MM.1S (cell line): ENCODE results near the gene OR8D4.

Source experiments
- EZH2 ChIP-seq: fragments of 300-600 bp; sonication (generic); optimal IDR thresholded peaks from 2 replicates; pipeline ENCODE3; 2017; ENCODE audit warnings: low read depth, mild to moderate bottlenecking, antibody characterized with exemption, low read length, mixed read lengths
- TF ChIP-seq, protein P1 (sequence below): fragments of 300-600 bp; sonication (generic); IDR thresholded peaks from 2 replicates; pipeline ENCODE4 v1.5.1; 2016; ENCODE audit warnings: antibody characterized with exemption, low read length, mixed read lengths

GRCh38 chr11:123956752-123957151 is 54.8 kb downstream of the OR8D4 start:
- TF ChIP-seq, protein P1, sequence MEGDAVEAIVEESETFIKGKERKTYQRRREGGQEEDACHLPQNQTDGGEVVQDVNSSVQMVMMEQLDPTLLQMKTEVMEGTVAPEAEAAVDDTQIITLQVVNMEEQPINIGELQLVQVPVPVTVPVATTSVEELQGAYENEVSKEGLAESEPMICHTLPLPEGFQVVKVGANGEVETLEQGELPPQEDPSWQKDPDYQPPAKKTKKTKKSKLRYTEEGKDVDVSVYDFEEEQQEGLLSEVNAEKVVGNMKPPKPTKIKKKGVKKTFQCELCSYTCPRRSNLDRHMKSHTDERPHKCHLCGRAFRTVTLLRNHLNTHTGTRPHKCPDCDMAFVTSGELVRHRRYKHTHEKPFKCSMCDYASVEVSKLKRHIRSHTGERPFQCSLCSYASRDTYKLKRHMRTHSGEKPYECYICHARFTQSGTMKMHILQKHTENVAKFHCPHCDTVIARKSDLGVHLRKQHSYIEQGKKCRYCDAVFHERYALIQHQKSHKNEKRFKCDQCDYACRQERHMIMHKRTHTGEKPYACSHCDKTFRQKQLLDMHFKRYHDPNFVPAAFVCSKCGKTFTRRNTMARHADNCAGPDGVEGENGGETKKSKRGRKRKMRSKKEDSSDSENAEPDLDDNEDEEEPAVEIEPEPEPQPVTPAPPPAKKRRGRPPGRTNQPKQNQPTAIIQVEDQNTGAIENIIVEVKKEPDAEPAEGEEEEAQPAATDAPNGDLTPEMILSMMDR, result no peak
- TF ChIP-seq EZH2, result no peak
